B cell (primary cell): Measurements from ENCODE around the gene ORAI2. TPM values are rescaled to one million over a fixed set of nuclear protein-coding genes. Genes with fewer than 3 reads are reported as not detected.

ENCODE experiments used
- ATAC-seq: fragments of 200-7000 bp; cut with Tn5 transposase; one replicate; pipeline ENCODE4 v1.10.0; 2021; ENCODE audit warnings: low read depth, mild to moderate bottlenecking, moderate number of reproducible peaks, moderate library complexity
- CTCF ChIA-PET: fragments of 350-600 bp; sonication (Branson Sonifier 250); formaldehyde crosslinking; loops from one replicate; lab custom pipeline; 2021; ENCODE audit warnings: antibody characterized with exemption, inconsistent platforms; lab: Charles Lee
- POLR2A ChIA-PET: fragments of 350-600 bp; sonication (Branson Sonifier 250); formaldehyde crosslinking; loops from one replicate; lab custom pipeline; 2021; ENCODE audit warnings: antibody characterized with exemption; lab: Charles Lee
- DNase-seq: peaks from one replicate; pipeline ENCODE4 v3.0.0; 2013
- H2AFZ ChIP-seq: 2 replicates; pipeline ENCODE4 v1.6.1; 2012; ENCODE audit warnings: mild to moderate bottlenecking, low read depth, low read length; ENCODE audit not compliant: insufficient read depth, poor library complexity, severe bottlenecking
- H3K27ac ChIP-seq, 2 donors: 1 replicate in 1 of 2; 2 replicates in 1 of 2; pipeline ENCODE4 v1.5.1; 2012 to 2013; ENCODE audit warnings: low read length in 2 of 2, mild to moderate bottlenecking in 2 of 2, moderate library complexity in 1 of 2
- H3K27me3 ChIP-seq, 4 experiments: fragments of 200-600 bp in 1 of 4; sonication (generic) in 1 of 4; replicated peaks in 1 of 4; 1 replicate in 2 of 4; 2 replicates in 2 of 4; pipeline versions ENCODE4 v1.6.1 to v1.7.0; 2013 to 2016; ENCODE audit warnings: low read length in 3 of 4, mild to moderate bottlenecking in 2 of 4, mixed read lengths in 1 of 4, moderate library complexity in 1 of 4; ENCODE audit not compliant: insufficient read depth in 4 of 4, control insufficient read depth in 3 of 4; ENCODE audit errors: control extremely low read depth in 1 of 4
- H3K36me3 ChIP-seq, 2 experiments: replicated peaks in 1 of 2; 1 replicate in 1 of 2; 2 replicates in 1 of 2; pipeline versions ENCODE4 v1.6.1 to v1.7.1; 2013; ENCODE audit warnings: low read length in 1 of 2; ENCODE audit not compliant: insufficient read depth in 2 of 2, control insufficient read depth in 1 of 2; ENCODE audit errors: control extremely low read depth in 1 of 2, extremely low read depth in 1 of 2
- H3K4me1 ChIP-seq, 2 donors: fragments of 200-600 bp in 1 of 2; sonication (generic) in 1 of 2; 1 replicate in 1 of 2; 2 replicates in 1 of 2; pipeline versions ENCODE4 v1.5.1 to v1.6.1; 2013 to 2017; ENCODE audit warnings: low read length in 2 of 2; ENCODE audit not compliant: control insufficient read depth in 2 of 2, insufficient read depth in 2 of 2
- H3K4me2 ChIP-seq: replicated peaks from 2 replicates; pipeline ENCODE3; 2012; ENCODE audit warnings: mild to moderate bottlenecking, low read depth, low read length; ENCODE audit not compliant: poor library complexity, severe bottlenecking
- H3K4me3 ChIP-seq, 5 experiments: fragments of 200-600 bp in 1 of 5; sonication (generic) in 1 of 5; 1 replicate in 3 of 5; 2 replicates in 2 of 5; pipeline versions ENCODE4 v1.5.1 to v1.7.0; 2011 to 2016; ENCODE audit warnings: low read length in 4 of 5, mild to moderate bottlenecking in 4 of 5, low read depth in 2 of 5, control low read depth in 1 of 5, moderate library complexity in 1 of 5; ENCODE audit not compliant: insufficient read depth in 1 of 5; ENCODE audit errors: control extremely low read depth in 1 of 5, extremely low read depth in 1 of 5
- H3K79me2 ChIP-seq: fragments of 200-600 bp; sonication (generic); one replicate; pipeline ENCODE4 v1.6.0; 2016; ENCODE audit warnings: low read length; ENCODE audit not compliant: control insufficient read depth, insufficient read depth
- H3K9ac ChIP-seq: fragments of 200-600 bp; sonication (generic); 2 replicates; pipeline ENCODE4 v1.6.1; 2017; ENCODE audit warnings: mild to moderate bottlenecking, low read length, moderate library complexity
- H3K9me3 ChIP-seq, 3 donors: one replicate each; pipeline versions ENCODE4 v1.6.1 to v1.7.1; 2013; ENCODE audit warnings: low read length in 2 of 3; ENCODE audit not compliant: control insufficient read depth in 2 of 3, insufficient read depth in 1 of 3; ENCODE audit errors: control extremely low read depth in 1 of 3
- H4K20me1 ChIP-seq: 2 replicates; pipeline ENCODE4 v1.6.0; 2012; ENCODE audit warnings: mild to moderate bottlenecking, low read length; ENCODE audit not compliant: insufficient read depth, control insufficient read depth, poor library complexity, severe bottlenecking
- H3K27ac Mint-ChIP-seq: one replicate; pipeline ENCODE4 v1.8.0; 2021; ENCODE audit warnings: mixed read lengths
- H3K27me3 Mint-ChIP-seq: one replicate; pipeline ENCODE4 v1.8.0; 2021; ENCODE audit warnings: mixed read lengths
- H3K4me1 Mint-ChIP-seq: one replicate; pipeline ENCODE4 v1.8.0; 2021; ENCODE audit warnings: mixed read lengths
- H3K4me3 Mint-ChIP-seq: one replicate; pipeline ENCODE4 v1.8.0; 2021; ENCODE audit warnings: mixed read lengths
- H3K9me3 Mint-ChIP-seq: one replicate; pipeline ENCODE4 v1.8.0; 2022; ENCODE audit warnings: mixed read lengths; ENCODE audit not compliant: insufficient read depth
- EZH2 ChIP-seq: IDR thresholded peaks from 2 replicates; pipeline ENCODE4 v1.6.1; 2012; ENCODE audit warnings: borderline replicate concordance, low read depth, mild to moderate bottlenecking, moderate library complexity, low read length; ENCODE audit not compliant: insufficient read depth, poor library complexity, severe bottlenecking
- WGBS: methylation state at CpG from one replicate; pipeline ENCODE4 v1.1.5; 2013; ENCODE audit warnings: missing lambda C conversion rate; ENCODE audit not compliant: insufficient coverage; 5-methylcytosine and 5-hydroxymethylcytosine counted together
- intact Hi-C: fragments of 100-400 bp; cut with micrococcal nuclease; formaldehyde crosslinking; loops from one replicate; pipeline ENCODE4 v1.10.0; 2022
- polyA plus RNA-seq: library from polyadenylated mRNA; depleted of rRNA; stranded (reverse); fragments of >200 nt; gene quantifications from 2 replicates; pipeline ENCODE4 v1.2.3, GENCODE V29; 2012
- total RNA-seq, 2 donors: library from RNA; stranded (reverse); fragments of 120-200 nt in 1 of 2; gene quantifications; 1 replicate in 1 of 2; 2 replicates in 1 of 2; pipeline versions ENCODE4 v1.2.3 to v1.2.4, GENCODE V29; 2013 to 2022
- TF ChIP-seq, protein P1 (sequence below): fragments of 200-600 bp; IDR thresholded peaks from one replicate; pipeline ENCODE4 v1.8.0; 2022; ENCODE audit warnings: antibody characterized with exemption, mild to moderate bottlenecking

ORAI2 gene
- total and polyA plus RNA-seq, 2 donors (not counting 1 experiment from before 2014, with no cell fraction given) = 177 to 450 TPM

GRCh38 chr7:102424129-102424551, 9.2 kb upstream of the ORAI2 start:
- peaks cover 0 to 14% (median 0%) of the 10 kb centered on the region in 3 donors for H3K9me3 ChIP-seq
- H3K27me3 Mint-ChIP-seq = no peaks in the 10 kb centered on the region
- DNase-seq (no peak), ATAC-seq (no peak)
- H4K20me1 ChIP-seq = no peaks in the 10 kb centered on the region
- TF ChIP-seq EZH2 = no peak
- TF ChIP-seq, protein P1, sequence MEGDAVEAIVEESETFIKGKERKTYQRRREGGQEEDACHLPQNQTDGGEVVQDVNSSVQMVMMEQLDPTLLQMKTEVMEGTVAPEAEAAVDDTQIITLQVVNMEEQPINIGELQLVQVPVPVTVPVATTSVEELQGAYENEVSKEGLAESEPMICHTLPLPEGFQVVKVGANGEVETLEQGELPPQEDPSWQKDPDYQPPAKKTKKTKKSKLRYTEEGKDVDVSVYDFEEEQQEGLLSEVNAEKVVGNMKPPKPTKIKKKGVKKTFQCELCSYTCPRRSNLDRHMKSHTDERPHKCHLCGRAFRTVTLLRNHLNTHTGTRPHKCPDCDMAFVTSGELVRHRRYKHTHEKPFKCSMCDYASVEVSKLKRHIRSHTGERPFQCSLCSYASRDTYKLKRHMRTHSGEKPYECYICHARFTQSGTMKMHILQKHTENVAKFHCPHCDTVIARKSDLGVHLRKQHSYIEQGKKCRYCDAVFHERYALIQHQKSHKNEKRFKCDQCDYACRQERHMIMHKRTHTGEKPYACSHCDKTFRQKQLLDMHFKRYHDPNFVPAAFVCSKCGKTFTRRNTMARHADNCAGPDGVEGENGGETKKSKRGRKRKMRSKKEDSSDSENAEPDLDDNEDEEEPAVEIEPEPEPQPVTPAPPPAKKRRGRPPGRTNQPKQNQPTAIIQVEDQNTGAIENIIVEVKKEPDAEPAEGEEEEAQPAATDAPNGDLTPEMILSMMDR = no peak
- peaks cover 79% of the 10 kb centered on the region for H3K4me1 Mint-ChIP-seq
- H3K79me2 ChIP-seq = peaks cover 54% of the 10 kb centered on the region
- peak overlapping the region; percentile 10 for H2AFZ ChIP-seq
- peak overlapping the region; percentile 100 for H3K27ac ChIP-seq
- intact Hi-C loops = loop anchor here (10.0 kb wide), 1 partner anchor 119 kb away; no protein-coding TSS in a partner anchor
- H3K4me3 ChIP-seq = no peak overlapping the region
- H3K4me1 ChIP-seq = peaks cover 94 to 99% of the 10 kb centered on the region in 2 donors
- ChIA-PET POLR2A (interaction anchor here (1.3 to 13.6 kb wide), 4 partner anchors 4 to 21 kb away, joined by 22 to 223 read pairs (median 147); partner anchors contain the start of gene ORAI2), CTCF (interaction anchor here (0.7 to 46.3 kb wide), 5 partner anchors 13 to 27 kb away, joined by 3 to 1182 read pairs (median 13); no protein-coding TSS in a partner anchor)
- H3K4me2 ChIP-seq = peak overlapping the region; percentile 85
- peaks cover 0 to 5% of the 10 kb centered on the region in 2 experiments for H3K36me3 ChIP-seq
- peak overlapping the region; percentile 100 for H3K27ac Mint-ChIP-seq
- no peaks in the 10 kb centered on the region for H3K27me3 ChIP-seq
- no peak overlapping the region for H3K9ac ChIP-seq
- WGBS = 74% methylated on average over 6 of the region's 12 CpGs
- H3K9me3 Mint-ChIP-seq = no peaks in the 10 kb centered on the region
- H3K4me3 Mint-ChIP-seq = peak overlapping the region; percentile 87

- no peaks in the 10 kb centered on the region for H4K20me1 ChIP-seq
- POLR2A ChIA-PET = interaction anchor here (1.0 to 13.6 kb wide), 8 partner anchors 5 to 137 kb away, joined by 6 to 223 read pairs (median 30); partner anchors contain the start of gene ORAI2
- H3K27me3 ChIP-seq = no peaks in the 10 kb centered on the region
- peak overlapping the region; percentile 100 for H3K27ac ChIP-seq
- WGBS = 16% methylated on average over 9 of the region's 13 CpGs
- peaks cover 54% of the 10 kb centered on the region for H3K79me2 ChIP-seq
- peak overlapping the region; percentile 85 for H3K4me2 ChIP-seq
- Mint-ChIP-seq H3K27ac (peak overlapping the region; percentile 100), H3K27me3 (no peaks in the 10 kb centered on the region), H3K9me3 (no peaks in the 10 kb centered on the region), H3K4me1 (peaks cover 80% of the 10 kb centered on the region), H3K4me3 (peak overlapping the region; percentile 87)
- CTCF ChIA-PET = interaction anchor here (0.7 to 46.3 kb wide), 5 partner anchors 14 to 31 kb away, joined by 3 to 1182 read pairs (median 13); no protein-coding TSS in a partner anchor
- H3K9me3 ChIP-seq = peaks cover 0 to 14% (median 0%) of the 10 kb centered on the region in 3 donors
- peak overlapping the region in 2 of 5 experiments; percentile 35 to 38 for H3K4me3 ChIP-seq
- H3K4me1 ChIP-seq = peaks cover 94 to 99% of the 10 kb centered on the region in 2 donors
- peak overlapping the region; percentile 10 for H2AFZ ChIP-seq
- peak overlapping the region; percentile 69 for H3K9ac ChIP-seq
- H3K36me3 ChIP-seq = peaks cover 0 to 4% of the 10 kb centered on the region in 2 experiments
- ATAC-seq (no peak), DNase-seq (peak; percentile 60)
- intact Hi-C loops = loop anchor here (1.0 to 10.0 kb wide), 2 partner anchors 8 to 120 kb away; partner anchors contain the start of gene ORAI2
- no peak for TF ChIP-seq EZH2
Observed at GRCh38 chr7:102424787-102425218, 8.6 kb upstream of the ORAI2 start.
